HCT116 (cell line): Measurements from ENCODE around the gene PTPRF. TPM values are rescaled to one million over a fixed set of nuclear protein-coding genes. Genes with fewer than 3 reads are reported as not detected.

Source experiments
- ATAC-seq: fragments of 200-7000 bp; cut with Tn5 transposase; 2 replicates; pipeline ENCODE4 v1.9.1; 2020; ENCODE audit warnings: mild to moderate bottlenecking, moderate library complexity
- BruUV-seq: library from RNA; stranded (reverse); fragments of 400-500 nt; replicated peaks from 2 replicates; lab custom pipeline; 2021; lab: Mats Ljungman, UMichigan
- CTCF ChIA-PET: fragments of 300-600 bp; sonication (Branson Sonifier 250); formaldehyde crosslinking; loops from one replicate; lab custom pipeline; 2021; ENCODE audit warnings: antibody characterized with exemption; lab: Charles Lee
- POLR2A ChIA-PET: fragments of 300-600, 350-600 bp; sonication (Branson Sonifier 250); formaldehyde crosslinking; loops from one replicate; lab custom pipeline; 2021; ENCODE audit warnings: antibody characterized with exemption; lab: Charles Lee
- RAD21 ChIA-PET, 2 experiments: fragments of 300-600 bp; sonication (Branson Sonifier 250); formaldehyde crosslinking; loops; one replicate each; lab custom pipeline; 2023; ENCODE audit warnings: low total read pairs in 2 of 2; ENCODE audit not compliant: uncharacterized antibody in 2 of 2, unreplicated experiment in 2 of 2, low non-redundant PET in 1 of 2; lab: Charles Lee
- DNase-seq: peaks from one replicate; pipeline ENCODE4 v3.0.0-alpha.2; 2010; ENCODE audit warnings: low read depth, low spot score
- H2AFZ ChIP-seq: fragments of 200-600 bp; shearing (Covaris generic), sonication (generic); 2 replicates; pipeline ENCODE4 v1.6.1; 2017; ENCODE audit warnings: low read depth, mixed run types, mixed read lengths, antibody characterized with exemption, low read length; ENCODE audit not compliant: poor library complexity, severe bottlenecking
- H3K27ac ChIP-seq: 2 replicates; pipeline ENCODE4 v1.5.1; 2012; ENCODE audit warnings: low read depth, low read length
- H3K27me3 ChIP-seq: fragments of 200-600 bp; sonication (generic); 2 replicates; pipeline ENCODE4 v1.6.1; 2016; ENCODE audit warnings: mixed run types, low read length, mixed read lengths; ENCODE audit not compliant: insufficient read depth
- H3K36me3 ChIP-seq, 2 experiments: fragments of 200-500 bp in 1 of 2; fragments of 200-600 bp in 1 of 2; sonication (Bioruptor generic) in 1 of 2; sonication (generic) in 1 of 2; 2 replicates each; pipeline versions ENCODE4 v1.5.1 to v1.6.1; 2014 to 2016; ENCODE audit warnings: low read length in 2 of 2, inconsistent platforms in 1 of 2, mixed read lengths in 1 of 2, mixed run types in 1 of 2; ENCODE audit not compliant: insufficient read depth in 2 of 2, control insufficient read depth in 1 of 2
- H3K4me1 ChIP-seq, 2 experiments: fragments of 200-600 bp in 1 of 2; sonication (generic) in 1 of 2; 2 replicates each; pipeline versions ENCODE4 v1.5.1 to v1.6.1; 2012 to 2017; ENCODE audit warnings: low read length in 2 of 2, inconsistent platforms in 1 of 2, mild to moderate bottlenecking in 1 of 2, mixed read lengths in 1 of 2, mixed run types in 1 of 2, moderate library complexity in 1 of 2; ENCODE audit not compliant: insufficient read depth in 2 of 2, control insufficient read depth in 1 of 2
- H3K4me2 ChIP-seq: fragments of 200-600 bp; sonication (generic); 2 replicates; pipeline ENCODE4 v1.6.1; 2017; ENCODE audit warnings: mixed run types, low read length, mixed read lengths
- H3K4me3 ChIP-seq, 2 experiments: fragments of 200-600 bp in 1 of 2; sonication (generic) in 1 of 2; replicated peaks in 1 of 2; 2 replicates each; pipeline ENCODE4 v1.5.1; 2011 to 2016; ENCODE audit warnings: low read length in 2 of 2, control low read depth in 1 of 2, low read depth in 1 of 2, mild to moderate bottlenecking in 1 of 2, mixed read lengths in 1 of 2, mixed run types in 1 of 2
- H3K79me2 ChIP-seq: fragments of 200-600 bp; sonication (generic); 2 replicates; pipeline ENCODE4 v1.6.1; 2017; ENCODE audit warnings: mild to moderate bottlenecking, mixed run types, low read length, moderate library complexity, mixed read lengths; ENCODE audit not compliant: insufficient read depth
- H3K9ac ChIP-seq: fragments of 200-600 bp; sonication (generic); 2 replicates; pipeline ENCODE4 v1.6.1; 2016; ENCODE audit warnings: low read length, mixed read lengths
- H3K9me2 ChIP-seq: fragments of 200-600 bp; sonication (generic), shearing (Covaris generic); 2 replicates; pipeline ENCODE4 v1.6.1; 2017; ENCODE audit warnings: mixed run types, mild to moderate bottlenecking, moderate library complexity; ENCODE audit not compliant: insufficient read depth
- H3K9me3 ChIP-seq, 2 experiments: fragments of 200-500 bp in 1 of 2; fragments of 200-600 bp in 1 of 2; sonication (Bioruptor generic) in 1 of 2; sonication (generic) in 1 of 2; 2 replicates each; pipeline ENCODE4 v1.6.1; 2014 to 2017; ENCODE audit warnings: low read length in 2 of 2, mixed read lengths in 2 of 2, inconsistent platforms in 1 of 2, low read depth in 1 of 2, mild to moderate bottlenecking in 1 of 2, mixed run types in 1 of 2, moderate library complexity in 1 of 2; ENCODE audit not compliant: control insufficient read depth in 1 of 2, insufficient read depth in 1 of 2
- H4K20me1 ChIP-seq: fragments of 200-600 bp; sonication (generic), shearing (Covaris generic); 2 replicates; pipeline ENCODE4 v1.6.1; 2017; ENCODE audit warnings: mixed run types, mild to moderate bottlenecking, moderate library complexity; ENCODE audit not compliant: insufficient read depth
- CBX3 ChIP-seq: IDR thresholded peaks from 2 replicates; pipeline ENCODE4 v1.6.1; 2012; ENCODE audit warnings: low read depth
- CTCF ChIP-seq, 3 experiments: fragments of 200-600 bp in 1 of 3; sonication (generic) in 1 of 3; IDR thresholded peaks in 2 of 3; conservative IDR thresholded peaks in 1 of 3; 2 replicates each; pipeline ENCODE4 v1.5.1; 2012 to 2017; ENCODE audit warnings: low read depth in 2 of 3, low read length in 2 of 3, antibody characterized with exemption in 1 of 3, borderline replicate concordance in 1 of 3, control low read depth in 1 of 3, mild to moderate bottlenecking in 1 of 3, mixed read lengths in 1 of 3, mixed run types in 1 of 3, moderate library complexity in 1 of 3; ENCODE audit not compliant: insufficient read depth in 1 of 3
- EGR1 ChIP-seq: IDR thresholded peaks from 2 replicates; pipeline ENCODE4 v1.6.1; 2012; ENCODE audit warnings: low read depth
- EZH2phosphoT487 ChIP-seq: fragments of 200-600 bp; IDR thresholded peaks from 2 replicates; pipeline ENCODE4 v1.6.1; 2018; ENCODE audit warnings: antibody characterized with exemption, borderline replicate concordance
- JUND ChIP-seq: IDR thresholded peaks from 2 replicates; pipeline ENCODE4 v1.6.1; 2012
- POLR2A ChIP-seq: IDR thresholded peaks from 2 replicates; pipeline ENCODE4 v1.7.0; 2011; ENCODE audit warnings: borderline replicate concordance; ENCODE audit not compliant: insufficient read depth, insufficient read length; ENCODE audit errors: extremely low read depth
- POLR2AphosphoS5 ChIP-seq: IDR thresholded peaks from 2 replicates; pipeline ENCODE4 v1.6.1; 2011; ENCODE audit warnings: mild to moderate bottlenecking, low read depth, low read length, moderate library complexity
- REST ChIP-seq: IDR thresholded peaks from 2 replicates; pipeline ENCODE4 v1.6.1; 2012; ENCODE audit warnings: low read depth
- YY1 ChIP-seq: IDR thresholded peaks from 2 replicates; pipeline ENCODE4 v1.6.1; 2011; ENCODE audit warnings: low read length, low read depth, moderate library complexity, mild to moderate bottlenecking; ENCODE audit not compliant: insufficient replicate concordance; ENCODE audit errors: extremely low read depth
- intact Hi-C: fragments of 100-400 bp; cut with micrococcal nuclease; formaldehyde crosslinking; loops from 2 replicates; pipeline ENCODE4 v1.10.0; 2022
- total RNA-seq: library from RNA; stranded (reverse); gene quantifications from one replicate; pipeline ENCODE4 v1.2.1, GENCODE V29; 2021; ENCODE audit not compliant: unreplicated experiment

Gene PTPRF
- total RNA-seq, 1 experiment from 2014 or later = 224 TPM

- Histone ChIP-seq H3K36me3 (no peaks in the 10 kb centered on the region), H3K27me3 (no peaks in the 10 kb centered on the region), H2AFZ (peak overlapping the region; percentile 24), H3K79me2 (no peaks in the 10 kb centered on the region), H3K9ac (0 out of 2 replicates have a peak overlapping the region, but pooled peaks have one; percentile 2), H3K27ac (no peak overlapping the region), H4K20me1 (no peaks in the 10 kb centered on the region), H3K9me2 (no peaks in the 10 kb centered on the region), H3K4me2 (peak overlapping the region; percentile 56), H3K4me1 (peaks cover 9 to 23% of the 10 kb centered on the region in 2 experiments; a peak in 3 of 4 replicates), H3K4me3 (no peak overlapping the region), H3K9me3 (no peaks in the 10 kb centered on the region)
- no peak; the same call in 1 of the 2 replicates for ATAC-seq
- BruUV-seq = no TSS peak
- DNase-seq = no peak
- ChIA-PET POLR2A (no interaction called here), RAD21 (no interaction called here), CTCF (no interaction called here)
- intact Hi-C loops = no loop called here
- TF ChIP-seq CTCF (IDR thresholded peaks at IDR 0.05 in 2 of 3, conservative IDR thresholded peaks at IDR 0.05 in 1 of 3; ENCODE audit: borderline replicate concordance in 1 of 3, insufficient read depth in 1 of 3, low read depth in 2 of 3, low read length in 2 of 3) (no peak), CBX3 (no peak), POLR2AphosphoS5 (no peak), JUND (no peak), REST (no peak), EGR1 (no peak), POLR2A (no peak), EZH2phosphoT487 (no peak), YY1 (no peak)
Observed at GRCh38 chr1:43509007-43509739, 21.5 kb upstream of the PTPRF start.
